Measurements from ENCODE around the gene IGSF21.
"Not testable (repeated sequence)": the region's sequence is repeated elsewhere in the genome, so short reads cannot be mapped to it uniquely, and the experiment has no call there.

Gene IGSF21

GRCh38 chr1:18352636-18353265, 245.2 kb downstream of the IGSF21 start:
- no peak for DNase-seq

- no peak for DNase-seq
Measured at GRCh38 chr1:18353528-18353927, 245.9 kb downstream of the IGSF21 start.

- DNase-seq = no peak
Measured at GRCh38 chr1:18353992-18354391, 246.4 kb downstream of the IGSF21 start.

DNA sequence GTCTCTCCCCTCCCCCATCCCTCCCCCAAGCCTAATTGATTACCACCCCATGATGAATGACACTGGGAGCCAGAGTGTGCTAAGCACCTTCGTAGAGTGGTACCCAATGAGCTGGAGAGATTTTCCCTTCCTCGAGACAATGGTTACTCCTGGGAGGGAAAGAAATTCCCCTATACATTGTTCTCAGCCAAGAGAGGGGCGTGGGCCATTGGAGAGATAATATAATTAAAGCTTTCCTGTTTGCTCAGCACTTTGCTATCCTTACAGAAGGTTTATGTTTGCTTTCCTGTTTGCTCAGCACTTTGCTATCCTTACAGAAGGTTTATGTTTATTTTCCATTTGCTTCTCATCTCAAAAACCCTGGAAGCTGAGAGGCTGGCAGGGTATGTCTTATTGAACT, 247.0 kb downstream of the IGSF21 start:
- DNase-seq = no peak

- no peak for DNase-seq
Measured at GRCh38 chr1:18357622-18358230, 250.1 kb downstream of the IGSF21 start.

GRCh38 chr1:18358600-18358999, 251.0 kb downstream of the IGSF21 start:
- no peak for DNase-seq

DNA sequence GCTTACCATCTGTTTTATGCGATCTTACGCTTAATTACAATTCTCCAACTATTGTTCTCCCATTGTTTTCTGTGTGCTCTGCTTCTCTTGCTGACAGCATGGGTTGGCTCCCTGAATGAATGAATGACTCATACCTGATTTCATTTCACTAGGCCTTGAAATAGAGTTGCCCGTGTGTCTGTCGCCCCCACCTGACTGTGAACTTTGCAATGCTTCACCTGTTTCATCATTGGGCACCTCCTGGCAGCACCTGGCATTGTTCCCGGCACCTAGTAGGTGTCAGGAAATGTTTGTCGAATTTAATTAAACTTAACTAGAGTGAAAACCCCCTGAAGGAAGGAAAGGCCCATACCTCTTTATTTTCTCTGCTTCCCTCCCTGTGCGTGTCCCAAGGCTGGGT, 252.7 kb downstream of the IGSF21 start:
- no peak for DNase-seq

DNA sequence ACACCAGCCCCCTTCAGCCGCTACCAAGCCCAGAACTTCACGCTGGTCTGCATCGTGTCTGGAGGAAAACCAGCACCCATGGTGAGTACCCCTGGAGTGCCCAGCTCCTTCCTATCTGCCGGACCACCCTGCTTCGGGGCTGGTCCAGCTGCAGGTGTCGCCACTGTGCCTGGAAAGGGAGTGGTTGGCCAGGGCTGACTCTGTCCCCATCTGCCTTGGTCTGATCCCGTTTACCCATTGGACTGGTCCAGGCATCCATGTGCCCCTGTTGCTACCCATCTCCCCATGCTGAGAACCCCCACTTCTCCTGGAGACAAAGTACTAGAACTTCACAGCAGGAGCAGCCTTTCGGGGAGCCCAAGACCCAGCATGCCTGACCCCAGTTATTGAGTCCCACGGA, 254.6 kb downstream of the IGSF21 start:
- no peak for DNase-seq

DNA sequence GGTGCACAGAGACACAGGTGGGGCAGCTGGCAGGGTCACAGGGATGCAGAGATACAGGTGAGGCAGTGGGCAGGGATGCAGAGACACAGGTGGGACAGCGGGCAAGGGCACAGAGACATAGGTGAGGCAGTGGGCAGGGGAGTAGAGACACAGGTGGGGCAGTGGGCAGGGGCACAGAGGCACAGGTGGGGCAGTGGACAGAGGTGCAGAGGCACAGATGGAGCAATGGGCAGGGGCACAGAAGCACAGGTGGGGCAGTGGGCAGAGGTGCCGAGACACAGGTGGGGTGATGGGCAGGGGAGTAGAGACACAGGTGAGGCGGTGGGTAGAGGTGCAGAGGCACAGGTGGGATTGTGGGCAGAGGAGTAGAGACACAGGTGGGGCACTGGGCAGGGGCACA, 255.8 kb downstream of the IGSF21 start:
- no peak for DNase-seq

GRCh38 chr1:18365099-18365705, 257.6 kb downstream of the IGSF21 start:
- no peak for DNase-seq

GRCh38 chr1:18372505-18372904, 264.9 kb downstream of the IGSF21 start:
- not testable (repeated sequence) for DNase-seq

GRCh38 chr1:18373151-18373550, 265.6 kb downstream of the IGSF21 start:
- no peak for DNase-seq

- DNase-seq = peak in 1 of 56 donors; percentile 2
Measured at GRCh38 chr1:18373882-18374493, 266.4 kb downstream of the IGSF21 start.

DNA sequence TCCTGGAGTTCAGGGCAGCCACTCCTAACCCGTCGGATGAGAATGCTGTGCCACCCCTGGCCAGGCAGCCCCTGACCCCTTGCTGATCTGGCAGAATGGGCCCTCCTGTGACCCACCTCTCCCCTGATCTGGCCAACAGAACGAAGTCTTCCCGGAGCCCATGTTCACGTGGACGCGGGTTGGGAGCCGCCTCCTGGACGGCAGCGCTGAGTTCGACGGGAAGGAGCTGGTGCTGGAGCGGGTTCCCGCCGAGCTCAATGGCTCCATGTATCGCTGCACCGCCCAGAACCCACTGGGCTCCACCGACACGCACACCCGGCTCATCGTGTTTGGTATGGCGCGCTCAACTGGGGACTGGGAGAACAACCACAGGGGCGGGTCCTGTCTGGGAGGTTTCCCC, 269.1 kb downstream of the IGSF21 start:
- DNase-seq = no peak

- DNase-seq = no peak
Measured at GRCh38 chr1:18380288-18380687, 272.7 kb downstream of the IGSF21 start.

- no peak for DNase-seq
Measured at GRCh38 chr1:18384059-18384458, 276.5 kb downstream of the IGSF21 start.

- DNase-seq = no peak
Measured at GRCh38 chr1:18384471-18384870, 276.9 kb downstream of the IGSF21 start.

- peak in 7 of 56 donors; percentile 3 to 28 (median 4) for DNase-seq
Measured at GRCh38 chr1:18385239-18385790, 277.7 kb downstream of the IGSF21 start.

- no peak for DNase-seq
Measured at GRCh38 chr1:18386591-18386990, 279.0 kb downstream of the IGSF21 start.

DNA sequence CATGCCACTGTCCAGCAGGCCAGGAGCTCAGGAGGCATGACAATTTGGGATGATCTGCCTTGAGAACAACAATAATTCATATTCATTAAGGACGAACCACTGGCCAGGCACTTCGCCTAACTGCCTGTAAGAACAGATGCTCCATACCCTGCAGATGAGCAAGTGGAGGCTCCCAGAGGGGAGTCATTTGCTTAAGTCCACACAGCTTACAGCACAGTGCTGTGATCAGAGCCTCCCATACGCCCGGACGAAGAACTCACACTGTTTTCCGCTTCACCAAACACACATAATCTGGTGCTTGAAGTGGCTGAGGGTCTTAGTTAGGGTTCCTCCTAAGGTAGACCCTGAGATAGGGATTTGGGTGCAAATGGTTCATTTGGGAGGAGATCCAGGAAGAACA, 279.7 kb downstream of the IGSF21 start:
- DNase-seq = no peak

DNA sequence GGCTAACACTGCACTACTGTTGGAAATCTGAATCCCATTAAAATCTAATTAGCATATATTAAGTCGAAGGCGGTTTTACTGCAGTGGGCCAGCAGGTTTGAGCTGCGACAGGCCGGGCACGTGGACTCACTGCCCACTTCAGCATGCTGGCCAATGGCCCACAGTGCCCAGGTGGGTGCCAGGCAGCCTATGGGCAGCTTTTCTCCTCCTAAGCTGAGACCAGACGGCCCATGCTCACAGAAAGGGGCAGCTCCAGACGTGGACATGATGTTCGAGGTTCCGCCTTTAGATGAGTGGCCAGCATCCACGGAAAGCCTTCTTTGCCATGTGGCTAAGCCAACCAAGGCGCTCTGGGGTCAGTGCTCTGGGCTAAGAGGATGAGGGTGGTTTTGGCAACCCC, 283.4 kb downstream of the IGSF21 start:
- no peak for DNase-seq

GRCh38 chr1:18394563-18395156, 287.1 kb downstream of the IGSF21 start:
- no peak for DNase-seq

Data from amygdala (tissue), 56 donors.